WTC11 (cell line): ENCODE measurements around the gene RHOF.

ENCODE experiments used
- CREB1 ChIP-seq: sonication (generic); formaldehyde crosslinking; IDR thresholded peaks from 2 replicates; pipeline ENCODE4 v1.8.0; 2023; ENCODE audit warnings: mild to moderate bottlenecking, missing genetic modification reagents
- CTCF ChIP-seq: fragments of 200-600 bp; IDR thresholded peaks from 2 replicates; pipeline ENCODE4 v1.8.0; 2022; ENCODE audit warnings: antibody characterized with exemption
- EMX1 ChIP-seq: fragments of 250-450 bp; sonication (Bioruptor Pico); IDR thresholded peaks from 2 replicates; pipeline ENCODE4 v1.8.0; 2021; ENCODE audit warnings: mild to moderate bottlenecking
- KAT7 ChIP-seq: sonication (generic); formaldehyde crosslinking; IDR thresholded peaks from 2 replicates; pipeline ENCODE4 v1.8.1; 2023; ENCODE audit warnings: missing genetic modification reagents, mild to moderate bottlenecking, borderline replicate concordance
- MXD4 ChIP-seq: fragments of 250-450 bp; sonication (Bioruptor Pico); IDR thresholded peaks from 2 replicates; pipeline ENCODE4 v1.8.0; 2021; ENCODE audit warnings: mild to moderate bottlenecking, moderate library complexity, borderline replicate concordance
- NR3C1 ChIP-seq: sonication (generic); formaldehyde crosslinking; conservative IDR thresholded peaks from 2 replicates; pipeline ENCODE4 v1.8.1; 2023; ENCODE audit warnings: low read depth, mild to moderate bottlenecking, missing genetic modification reagents
- SMAD4 ChIP-seq: sonication (generic); formaldehyde crosslinking; IDR thresholded peaks from 2 replicates; pipeline ENCODE4 v1.8.0; 2022; ENCODE audit warnings: mild to moderate bottlenecking, missing genetic modification reagents
- TF ChIP-seq, protein P1 (sequence below): sonication (generic); formaldehyde crosslinking; IDR thresholded peaks from 2 replicates; pipeline ENCODE4 v1.8.1; 2023; ENCODE audit warnings: mild to moderate bottlenecking, moderate library complexity, missing genetic modification reagents

DNA sequence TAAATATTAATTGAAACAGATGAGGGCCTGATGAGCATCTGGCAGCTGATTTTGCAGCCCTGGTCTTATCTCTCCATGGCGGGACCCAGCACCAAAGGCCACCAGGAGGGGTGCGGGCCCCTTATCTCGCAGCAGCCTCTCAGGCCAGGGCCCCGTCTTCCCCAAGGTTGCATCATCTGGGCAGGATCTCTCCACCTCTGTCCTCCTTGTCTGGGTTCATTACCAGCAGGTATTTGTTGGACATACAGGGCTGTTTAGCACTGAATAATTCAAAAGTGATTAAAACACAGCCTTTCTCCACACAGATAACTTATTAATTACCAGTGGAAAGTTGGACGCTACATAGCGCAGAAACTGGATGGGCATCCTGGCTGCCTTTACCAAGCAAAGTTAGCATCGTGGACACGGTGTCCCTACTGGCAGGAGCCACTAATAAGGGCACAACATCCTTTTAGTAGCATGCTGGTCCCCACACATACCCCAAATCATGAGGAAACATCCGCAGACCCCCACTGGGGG lies 55.1 kb downstream of the RHOF start:
- TF ChIP-seq CTCF (no peak), KAT7 (CRISPR knock-in tag) (no peak), NR3C1 (CRISPR knock-in tag) (no peak), CREB1 (no peak), MXD4 (CRISPR knock-in tag) (no peak), EMX1 (no peak), SMAD4 (CRISPR knock-in tag) (no peak)
- TF ChIP-seq, protein P1, sequence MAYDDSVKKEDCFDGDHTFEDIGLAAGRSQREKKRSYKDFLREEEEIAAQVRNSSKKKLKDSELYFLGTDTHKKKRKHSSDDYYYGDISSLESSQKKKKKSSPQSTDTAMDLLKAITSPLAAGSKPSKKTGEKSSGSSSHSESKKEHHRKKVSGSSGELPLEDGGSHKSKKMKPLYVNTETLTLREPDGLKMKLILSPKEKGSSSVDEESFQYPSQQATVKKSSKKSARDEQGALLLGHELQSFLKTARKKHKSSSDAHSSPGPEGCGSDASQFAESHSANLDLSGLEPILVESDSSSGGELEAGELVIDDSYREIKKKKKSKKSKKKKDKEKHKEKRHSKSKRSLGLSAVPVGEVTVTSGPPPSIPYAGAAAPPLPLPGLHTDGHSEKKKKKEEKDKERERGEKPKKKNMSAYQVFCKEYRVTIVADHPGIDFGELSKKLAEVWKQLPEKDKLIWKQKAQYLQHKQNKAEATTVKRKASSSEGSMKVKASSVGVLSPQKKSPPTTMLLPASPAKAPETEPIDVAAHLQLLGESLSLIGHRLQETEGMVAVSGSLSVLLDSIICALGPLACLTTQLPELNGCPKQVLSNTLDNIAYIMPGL (CRISPR knock-in tag) = no peak
